HepG2 (cell line): ENCODE measurements around the gene HLA-DMB. TPM values are rescaled to one million over a fixed set of nuclear protein-coding genes. Genes with fewer than 3 reads are reported as not detected.

Experiments used
- ELF3 ChIP-seq: IDR thresholded peaks from 2 replicates; pipeline ENCODE4 v1.6.1; 2016; ENCODE audit warnings: missing genetic modification reagents, missing compliant biosample characterization
- ESRRA ChIP-seq: sonication (generic); formaldehyde crosslinking; IDR thresholded peaks from 2 replicates; pipeline ENCODE4 v1.5.1; 2020; ENCODE audit warnings: mild to moderate bottlenecking, low read depth, missing genetic modification reagents
- ETV6 ChIP-seq: sonication (generic); formaldehyde crosslinking; conservative IDR thresholded peaks from 2 replicates; pipeline ENCODE4 v1.4.0; 2020; ENCODE audit warnings: missing genetic modification reagents
- FOSL2 ChIP-seq: sonication (generic); formaldehyde crosslinking; IDR thresholded peaks from 2 replicates; pipeline ENCODE4 v1.4.0; 2020; ENCODE audit warnings: missing genetic modification reagents
- JUND ChIP-seq: sonication (generic); formaldehyde crosslinking; IDR thresholded peaks from 2 replicates; pipeline ENCODE4 v1.8.0; 2022; ENCODE audit warnings: mild to moderate bottlenecking, missing genetic modification reagents
- KLF9 ChIP-seq: IDR thresholded peaks from 2 replicates; pipeline ENCODE4 v1.6.1; 2016; ENCODE audit warnings: low read depth
- MYNN ChIP-seq: sonication (generic); formaldehyde crosslinking; IDR thresholded peaks from 2 replicates; pipeline ENCODE4 v1.4.0; 2020; ENCODE audit warnings: mild to moderate bottlenecking, low read depth, missing genetic modification reagents
- PHB2 ChIP-seq: fragments of 450-650 bp; IDR thresholded peaks from 2 replicates; pipeline ENCODE4 v1.6.1; 2018; ENCODE audit not compliant: partially characterized antibody
- PHF21A ChIP-seq: sonication (generic); formaldehyde crosslinking; IDR thresholded peaks from 2 replicates; pipeline ENCODE4 v1.5.0; 2020; ENCODE audit warnings: mild to moderate bottlenecking, missing genetic modification reagents
- RFX3 ChIP-seq: IDR thresholded peaks from 2 replicates; pipeline ENCODE4 v1.6.1; 2016; ENCODE audit warnings: missing biosample characterization, missing genetic modification reagents
- RNF2 ChIP-seq: fragments of 450-650 bp; conservative IDR thresholded peaks from 2 replicates; pipeline ENCODE4 v1.6.1; 2016; ENCODE audit warnings: low read depth
- RXRB ChIP-seq: IDR thresholded peaks from 2 replicates; pipeline ENCODE4 v1.6.1; 2016; ENCODE audit warnings: borderline replicate concordance, missing genetic modification reagents, missing compliant biosample characterization
- SAP130 ChIP-seq: IDR thresholded peaks from 2 replicates; pipeline ENCODE4 v1.6.1; 2016; ENCODE audit warnings: low read depth
- SOX6 ChIP-seq, 2 experiments: fragments of 450-650 bp in 1 of 2; sonication (generic) in 1 of 2; formaldehyde crosslinking in 1 of 2; IDR thresholded peaks; 2 replicates each; pipeline versions ENCODE4 v1.4.0 to v1.6.1; 2017 to 2020; ENCODE audit warnings: antibody characterized with exemption in 1 of 2, mild to moderate bottlenecking in 1 of 2, missing genetic modification reagents in 1 of 2
- SPEN ChIP-seq: sonication (generic); formaldehyde crosslinking; IDR thresholded peaks from 2 replicates; pipeline ENCODE4 v1.5.1; 2020; ENCODE audit warnings: low read depth, mild to moderate bottlenecking, missing genetic modification reagents
- TOPORS ChIP-seq: sonication (generic); formaldehyde crosslinking; IDR thresholded peaks from 2 replicates; pipeline ENCODE4 v1.8.0; 2023; ENCODE audit warnings: mild to moderate bottlenecking, missing genetic modification reagents
- ZBTB1 ChIP-seq: sonication (generic); formaldehyde crosslinking; IDR thresholded peaks from 2 replicates; pipeline ENCODE4 v1.4.0; 2020; ENCODE audit warnings: missing genetic modification reagents, borderline replicate concordance
- ZMYM4 ChIP-seq: sonication (generic); formaldehyde crosslinking; IDR thresholded peaks from 2 replicates; pipeline ENCODE4 v1.8.1; 2023; ENCODE audit warnings: mild to moderate bottlenecking, missing genetic modification reagents
- ZNF143 ChIP-seq: sonication (generic); formaldehyde crosslinking; IDR thresholded peaks from 2 replicates; pipeline ENCODE4 v1.4.0; 2020; ENCODE audit warnings: missing genetic modification reagents
- ZNF232 ChIP-seq: sonication (generic); formaldehyde crosslinking; IDR thresholded peaks from 2 replicates; pipeline ENCODE4 v1.4.0; 2020; ENCODE audit warnings: missing genetic modification reagents, borderline replicate concordance
- ZNF777 ChIP-seq: sonication (generic); formaldehyde crosslinking; IDR thresholded peaks from 2 replicates; pipeline ENCODE4 v1.4.0; 2020; ENCODE audit warnings: missing genetic modification reagents
- ZNF891 ChIP-seq: sonication (generic); formaldehyde crosslinking; IDR thresholded peaks from 2 replicates; pipeline ENCODE4 v1.5.0; 2020; ENCODE audit warnings: mild to moderate bottlenecking, missing genetic modification reagents
- ZSCAN9 ChIP-seq: IDR thresholded peaks from 2 replicates; pipeline ENCODE4 v1.6.1; 2016; ENCODE audit warnings: borderline replicate concordance
- polyA plus RNA-seq, 8 experiments: library from polyadenylated mRNA; depleted of rRNA in 3 of 8; stranded (reverse) in 7 of 8; unstranded in 1 of 8; fragments of >200 nt; fragmentation: Illumina TruSeq in 4 of 8; extraction: Trizol in 4 of 8; gene quantifications; 2 replicates each; pipeline versions ENCODE4 v1.2.1 to v1.2.3, GENCODE V29; 2011 to 2016; ENCODE audit warnings: low read depth in 4 of 8, missing spikeins in 1 of 8, mixed read lengths in 1 of 8; ENCODE audit not compliant: insufficient read depth in 1 of 8
- total RNA-seq, 5 experiments: library from RNA; depleted of rRNA; stranded (reverse); fragments of >200 nt; fragmentation: Illumina TruSeq; extraction: Trizol; gene quantifications; 2 replicates each; pipeline ENCODE4 v1.2.3, GENCODE V29; 2016; ENCODE audit warnings: low read depth in 1 of 5
- TF ChIP-seq, protein P1 (sequence below): sonication (generic); formaldehyde crosslinking; IDR thresholded peaks from 2 replicates; pipeline ENCODE4 v1.4.0; 2020; ENCODE audit warnings: missing genetic modification reagents; ENCODE audit errors: not compliant biosample characterization
- TF ChIP-seq, protein P2 (sequence below): sonication (generic); formaldehyde crosslinking; IDR thresholded peaks from 2 replicates; pipeline ENCODE4 v1.5.1; 2020; ENCODE audit warnings: mild to moderate bottlenecking, missing genetic modification reagents, borderline replicate concordance
- TF ChIP-seq, protein P3 (sequence below): sonication (generic); formaldehyde crosslinking; IDR thresholded peaks from 2 replicates; pipeline ENCODE4 v1.5.0; 2020; ENCODE audit warnings: missing genetic modification reagents, mild to moderate bottlenecking, borderline replicate concordance

HLA-DMB gene
- total and polyA plus RNA-seq, 2 of the 13 experiments (the other 11 are each of a cell fraction or from before 2014, with no cell fraction given): not detected

DNA sequence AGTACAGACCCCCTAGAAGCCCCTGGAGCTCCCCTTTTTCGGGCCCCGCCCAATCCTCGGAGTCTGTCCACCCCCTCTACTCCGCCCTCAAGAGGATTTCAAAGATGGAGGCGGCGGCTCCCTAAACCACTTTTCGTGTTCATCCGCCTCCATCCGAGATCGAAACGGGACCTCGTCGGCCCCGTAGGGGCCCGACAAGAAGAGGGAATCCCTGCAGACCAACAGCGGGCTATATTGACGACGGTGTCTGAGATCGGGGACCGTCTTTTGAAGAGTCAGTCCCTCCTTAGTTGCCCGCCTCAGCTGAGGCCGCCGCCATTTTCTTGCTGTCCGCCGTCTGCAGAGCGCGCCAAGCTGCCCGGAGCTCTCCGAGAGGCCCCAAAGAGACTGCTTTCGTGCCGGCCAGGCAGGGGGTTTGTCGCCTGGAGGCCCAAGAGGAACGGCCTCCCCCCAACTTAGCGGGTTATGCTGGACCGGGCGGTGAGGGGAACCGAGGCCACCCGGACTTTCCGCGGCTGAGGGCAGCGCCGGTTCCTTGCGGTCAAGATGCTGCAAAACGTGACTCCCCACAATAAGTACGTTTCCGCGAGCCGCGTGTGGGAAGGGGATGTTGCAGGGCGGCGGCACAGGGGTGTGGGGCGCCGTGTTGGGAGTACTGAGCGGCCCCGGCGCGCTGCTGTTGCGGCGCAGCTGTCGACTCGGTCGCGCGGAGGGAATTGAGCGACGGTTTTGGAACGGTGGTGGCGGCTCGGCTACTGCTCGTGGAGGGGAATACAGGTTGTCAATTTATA is 31.7 kb upstream of the HLA-DMB start (continued):
- TF ChIP-seq PHF21A (CRISPR knock-in tag) (no peak), SOX6 (IDR thresholded peaks at IDR 0.05) (no peak), SOX6 (CRISPR knock-in tag; IDR thresholded peaks at IDR 0.05) (no peak; the same call in 1 of the 2 replicates), PHB2 (no peak), RNF2 (no peak), RFX3 (no peak), ZNF891 (CRISPR knock-in tag) (peak; percentile 81), ETV6 (no peak; the same call in 1 of the 2 replicates), ZBTB1 (no peak), SAP130 (CRISPR knock-in tag) (no peak; the same call in none of the 2 replicates), ZNF232 (CRISPR knock-in tag) (no peak), ELF3 (no peak), SPEN (CRISPR knock-in tag) (no peak; the same call in 1 of the 2 replicates), JUND (CRISPR knock-in tag) (no peak), ESRRA (CRISPR knock-in tag) (no peak), TOPORS (CRISPR knock-in tag) (no peak; the same call in 1 of the 2 replicates), FOSL2 (CRISPR knock-in tag) (no peak; the same call in none of the 2 replicates), ZMYM4 (CRISPR knock-in tag) (no peak), ZNF777 (CRISPR knock-in tag) (peak; percentile 58; the same call in 1 of the 2 replicates), ZNF143 (CRISPR knock-in tag) (no peak), RXRB (CRISPR knock-in tag) (no peak), ZSCAN9 (CRISPR knock-in tag) (no peak), MYNN (CRISPR knock-in tag) (no peak), KLF9 (no peak)
- TF ChIP-seq, protein P1, sequence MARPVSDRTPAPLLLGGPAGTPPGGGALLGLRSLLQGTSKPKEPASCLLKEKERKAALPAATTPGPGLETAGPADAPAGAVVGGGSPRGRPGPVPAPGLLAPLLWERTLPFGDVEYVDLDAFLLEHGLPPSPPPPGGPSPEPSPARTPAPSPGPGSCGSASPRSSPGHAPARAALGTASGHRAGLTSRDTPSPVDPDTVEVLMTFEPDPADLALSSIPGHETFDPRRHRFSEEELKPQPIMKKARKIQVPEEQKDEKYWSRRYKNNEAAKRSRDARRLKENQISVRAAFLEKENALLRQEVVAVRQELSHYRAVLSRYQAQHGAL (CRISPR knock-in tag): no peak
- TF ChIP-seq, protein P2, sequence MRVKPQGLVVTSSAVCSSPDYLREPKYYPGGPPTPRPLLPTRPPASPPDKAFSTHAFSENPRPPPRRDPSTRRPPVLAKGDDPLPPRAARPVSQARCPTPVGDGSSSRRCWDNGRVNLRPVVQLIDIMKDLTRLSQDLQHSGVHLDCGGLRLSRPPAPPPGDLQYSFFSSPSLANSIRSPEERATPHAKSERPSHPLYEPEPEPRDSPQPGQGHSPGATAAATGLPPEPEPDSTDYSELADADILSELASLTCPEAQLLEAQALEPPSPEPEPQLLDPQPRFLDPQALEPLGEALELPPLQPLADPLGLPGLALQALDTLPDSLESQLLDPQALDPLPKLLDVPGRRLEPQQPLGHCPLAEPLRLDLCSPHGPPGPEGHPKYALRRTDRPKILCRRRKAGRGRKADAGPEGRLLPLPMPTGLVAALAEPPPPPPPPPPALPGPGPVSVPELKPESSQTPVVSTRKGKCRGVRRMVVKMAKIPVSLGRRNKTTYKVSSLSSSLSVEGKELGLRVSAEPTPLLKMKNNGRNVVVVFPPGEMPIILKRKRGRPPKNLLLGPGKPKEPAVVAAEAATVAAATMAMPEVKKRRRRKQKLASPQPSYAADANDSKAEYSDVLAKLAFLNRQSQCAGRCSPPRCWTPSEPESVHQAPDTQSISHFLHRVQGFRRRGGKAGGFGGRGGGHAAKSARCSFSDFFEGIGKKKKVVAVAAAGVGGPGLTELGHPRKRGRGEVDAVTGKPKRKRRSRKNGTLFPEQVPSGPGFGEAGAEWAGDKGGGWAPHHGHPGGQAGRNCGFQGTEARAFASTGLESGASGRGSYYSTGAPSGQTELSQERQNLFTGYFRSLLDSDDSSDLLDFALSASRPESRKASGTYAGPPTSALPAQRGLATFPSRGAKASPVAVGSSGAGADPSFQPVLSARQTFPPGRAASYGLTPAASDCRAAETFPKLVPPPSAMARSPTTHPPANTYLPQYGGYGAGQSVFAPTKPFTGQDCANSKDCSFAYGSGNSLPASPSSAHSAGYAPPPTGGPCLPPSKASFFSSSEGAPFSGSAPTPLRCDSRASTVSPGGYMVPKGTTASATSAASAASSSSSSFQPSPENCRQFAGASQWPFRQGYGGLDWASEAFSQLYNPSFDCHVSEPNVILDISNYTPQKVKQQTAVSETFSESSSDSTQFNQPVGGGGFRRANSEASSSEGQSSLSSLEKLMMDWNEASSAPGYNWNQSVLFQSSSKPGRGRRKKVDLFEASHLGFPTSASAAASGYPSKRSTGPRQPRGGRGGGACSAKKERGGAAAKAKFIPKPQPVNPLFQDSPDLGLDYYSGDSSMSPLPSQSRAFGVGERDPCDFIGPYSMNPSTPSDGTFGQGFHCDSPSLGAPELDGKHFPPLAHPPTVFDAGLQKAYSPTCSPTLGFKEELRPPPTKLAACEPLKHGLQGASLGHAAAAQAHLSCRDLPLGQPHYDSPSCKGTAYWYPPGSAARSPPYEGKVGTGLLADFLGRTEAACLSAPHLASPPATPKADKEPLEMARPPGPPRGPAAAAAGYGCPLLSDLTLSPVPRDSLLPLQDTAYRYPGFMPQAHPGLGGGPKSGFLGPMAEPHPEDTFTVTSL (CRISPR knock-in tag): peak; percentile 24; the same call in 1 of the 2 replicates
- TF ChIP-seq, protein P3, sequence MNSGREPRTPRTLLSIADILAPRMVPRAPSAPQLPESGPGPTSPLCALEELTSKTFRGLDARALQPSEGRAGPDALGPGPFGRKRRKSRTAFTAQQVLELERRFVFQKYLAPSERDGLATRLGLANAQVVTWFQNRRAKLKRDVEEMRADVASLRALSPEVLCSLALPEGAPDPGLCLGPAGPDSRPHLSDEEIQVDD (CRISPR knock-in tag): no peak
